AG08395 (cell line): ENCODE results near the gene ACO2.
"Not testable (repeated sequence)": the region's sequence is repeated elsewhere in the genome, so short reads cannot be mapped to it uniquely, and the experiment has no call there.

Source experiments
- DNase-seq: peaks from one replicate; pipeline ENCODE4 v3.0.0; 2012; ENCODE audit warnings: mixed read lengths, low spot score

ACO2 gene

GRCh38 chr22:41540365-41540764 is 71.4 kb downstream of the ACO2 start:
- DNase-seq = no peak

GRCh38 chr22:41541484-41541883 is 72.6 kb downstream of the ACO2 start:
- no peak for DNase-seq

GRCh38 chr22:41542224-41542623 is 73.3 kb downstream of the ACO2 start:
- no peak for DNase-seq

GRCh38 chr22:41543854-41544670 is 75.1 kb downstream of the ACO2 start, which contains the start of gene POLR3H:
POLR3H (minus strand) TSS chr22:41544470; CDS start chr22:41544101, 369 bp downstream.
- peak; percentile 100 for DNase-seq

GRCh38 chr22:41544671-41545476 is 76.0 kb downstream of the ACO2 start:
- DNase-seq = no peak

GRCh38 chr22:41548830-41549211 is 79.9 kb downstream of the ACO2 start:
- DNase-seq = no peak

GRCh38 chr22:41550952-41551491 is 82.1 kb downstream of the ACO2 start:
- no peak for DNase-seq

GRCh38 chr22:41551877-41552582 is 83.1 kb downstream of the ACO2 start:
- no peak for DNase-seq

- DNase-seq = no peak
These were observed 86.5 kb downstream of the ACO2 start for GRCh38 chr22:41555325-41555982.

GRCh38 chr22:41556561-41556960 is 87.6 kb downstream of the ACO2 start:
- no peak for DNase-seq

GRCh38 chr22:41557401-41558240 is 88.7 kb downstream of the ACO2 start:
- peak; percentile 82 for DNase-seq

GRCh38 chr22:41558241-41558630 is 89.3 kb downstream of the ACO2 start:
- DNase-seq = not testable (repeated sequence)

GRCh38 chr22:41560095-41560471 is 91.2 kb downstream of the ACO2 start:
- DNase-seq = no peak

GRCh38 chr22:41561335-41561734 is 92.4 kb downstream of the ACO2 start:
- DNase-seq = no peak

GRCh38 chr22:41561788-41562187 is 92.9 kb downstream of the ACO2 start:
- no peak for DNase-seq

GRCh38 chr22:41562461-41562860 is 93.5 kb downstream of the ACO2 start:
- no peak for DNase-seq

GRCh38 chr22:41563051-41563711 is 94.3 kb downstream of the ACO2 start:
- peak; percentile 76 for DNase-seq

- DNase-seq = no peak
These were observed 95.6 kb downstream of the ACO2 start for GRCh38 chr22:41564563-41564962.

GRCh38 chr22:41565403-41566054 is 96.6 kb downstream of the ACO2 start:
- peak; percentile 88 for DNase-seq

GRCh38 chr22:41567512-41567768 is 98.5 kb downstream of the ACO2 start:
- DNase-seq = no peak
